SK-N-SH (cell line): ENCODE measurements around the gene UBASH3B. TPM values are rescaled to one million over a fixed set of nuclear protein-coding genes. Genes with fewer than 3 reads are reported as not detected.
"Not testable (repeated sequence)": the region's sequence is repeated elsewhere in the genome, so short reads cannot be mapped to it uniquely, and the experiment has no call there.

ENCODE experiments used
- CTCF ChIA-PET: fragments of 300-600, 350-600 bp; formaldehyde crosslinking; extraction: SDS; loops from one replicate; lab custom pipeline; 2021; lab: Yijun Ruan, JAX
- POLR2A ChIA-PET: fragments of 350-600 bp; sonication (Branson Sonifier 250); formaldehyde crosslinking; extraction: SDS; loops from one replicate; lab custom pipeline; 2020; ENCODE audit warnings: antibody characterized with exemption, inconsistent platforms; lab: Yijun Ruan, JAX
- DNase-seq: peaks from one replicate; pipeline ENCODE4 v3.0.0; 2012
- H2AFZ ChIP-seq: fragments of 200-600 bp; sonication (generic); 2 replicates; pipeline ENCODE4 v1.8.1; 2016; ENCODE audit warnings: antibody characterized with exemption, mild to moderate bottlenecking, low read depth
- H3F3A ChIP-seq: fragments of 200-600 bp; sonication (generic); replicated peaks from 2 replicates; pipeline ENCODE3; 2016; ENCODE audit warnings: antibody characterized with exemption, mild to moderate bottlenecking; ENCODE audit not compliant: insufficient read depth
- H3K27ac ChIP-seq, 2 experiments: fragments of 200-500 bp in 1 of 2; fragments of 200-600 bp in 1 of 2; sonication (Bioruptor generic) in 1 of 2; sonication (generic), shearing (Covaris generic) in 1 of 2; 2 replicates each; pipeline versions ENCODE4 v1.5.1 to v1.6.1; 2014 to 2016; ENCODE audit warnings: low read depth in 2 of 2, inconsistent platforms in 1 of 2, low read length in 1 of 2, mild to moderate bottlenecking in 1 of 2, mixed read lengths in 1 of 2
- H3K27me3 ChIP-seq: fragments of 200-600 bp; sonication (generic), shearing (Covaris generic); 2 replicates; pipeline ENCODE4 v1.6.1; 2016; ENCODE audit warnings: mixed run types; ENCODE audit not compliant: insufficient read depth
- H3K36me3 ChIP-seq, 2 experiments: fragments of 200-500 bp in 1 of 2; fragments of 200-600 bp in 1 of 2; sonication (Bioruptor generic) in 1 of 2; sonication (generic) in 1 of 2; replicated peaks in 1 of 2; 2 replicates each; pipeline versions ENCODE3 to v1.5.1; 2014 to 2016; ENCODE audit warnings: low read length in 1 of 2, mild to moderate bottlenecking in 1 of 2; ENCODE audit not compliant: insufficient read depth in 2 of 2, control insufficient read depth in 1 of 2
- H3K4me1 ChIP-seq, 2 experiments: fragments of 200-500 bp in 1 of 2; fragments of 200-600 bp in 1 of 2; sonication (Bioruptor generic) in 1 of 2; sonication (generic), shearing (Covaris generic) in 1 of 2; 2 replicates each; pipeline versions ENCODE4 v1.5.1 to v1.6.1; 2014 to 2016; ENCODE audit warnings: low read depth in 1 of 2, low read length in 1 of 2, mixed run types in 1 of 2; ENCODE audit not compliant: insufficient read depth in 2 of 2, control insufficient read depth in 1 of 2
- H3K4me2 ChIP-seq: fragments of 200-600 bp; sonication (generic), shearing (Covaris generic); 2 replicates; pipeline ENCODE4 v1.6.1; 2017; ENCODE audit warnings: mixed run types
- H3K4me3 ChIP-seq, 2 experiments: fragments of 200-500 bp in 1 of 2; fragments of 200-600 bp in 1 of 2; sonication (Bioruptor generic) in 1 of 2; sonication (generic), shearing (Covaris generic) in 1 of 2; 2 replicates each; pipeline versions ENCODE4 v1.5.1 to v1.8.1; 2014 to 2016; ENCODE audit warnings: low read depth in 2 of 2, inconsistent platforms in 1 of 2, low read length in 1 of 2, mild to moderate bottlenecking in 1 of 2, mixed read lengths in 1 of 2, moderate library complexity in 1 of 2
- H3K79me2 ChIP-seq: fragments of 200-600 bp; sonication (generic); 2 replicates; pipeline ENCODE4 v1.8.1; 2017; ENCODE audit warnings: mild to moderate bottlenecking; ENCODE audit not compliant: insufficient read depth
- H3K9ac ChIP-seq: fragments of 200-600 bp; sonication (generic); 2 replicates; pipeline ENCODE4 v1.6.1; 2017; ENCODE audit warnings: mixed run types
- H3K9me2 ChIP-seq: fragments of 200-600 bp; sonication (generic); 2 replicates; pipeline ENCODE4 v1.6.1; 2017; ENCODE audit warnings: mixed run types
- H3K9me3 ChIP-seq: fragments of 200-600 bp; sonication (generic); 2 replicates; pipeline ENCODE4 v1.6.1; 2017; ENCODE audit warnings: mixed run types, mild to moderate bottlenecking, moderate library complexity
- H4K20me1 ChIP-seq: fragments of 200-600 bp; sonication (generic); 2 replicates; pipeline ENCODE4 v1.6.1; 2017; ENCODE audit warnings: mild to moderate bottlenecking, mixed run types; ENCODE audit not compliant: insufficient read depth
- EP300 ChIP-seq, 2 experiments: IDR thresholded peaks; 2 replicates each; pipeline versions ENCODE4 v1.4.0 to v1.6.1; 2012; ENCODE audit warnings: borderline replicate concordance in 1 of 2, low read depth in 1 of 2, low read length in 1 of 2
- EZH2phosphoT487 ChIP-seq: fragments of 200-600 bp; sonication (generic); IDR thresholded peaks from 2 replicates; pipeline ENCODE4 v1.6.1; 2017; ENCODE audit warnings: low read depth, mixed run types, mild to moderate bottlenecking, antibody characterized with exemption, moderate library complexity, borderline replicate concordance
- FOSL2 ChIP-seq: IDR thresholded peaks from 2 replicates; pipeline ENCODE4 v1.4.0; 2012; ENCODE audit warnings: low read depth, mild to moderate bottlenecking, moderate library complexity, borderline replicate concordance
- IRF3 ChIP-seq: fragments of 150-350 bp; IDR thresholded peaks from 2 replicates; pipeline ENCODE4 v1.6.1; 2016; ENCODE audit warnings: mild to moderate bottlenecking, low read depth, low read length
- MEF2A ChIP-seq: IDR thresholded peaks from 2 replicates; pipeline ENCODE4 v1.4.0; 2012; ENCODE audit warnings: low read depth, borderline replicate concordance
- NRF1 ChIP-seq: IDR thresholded peaks from 2 replicates; pipeline ENCODE4 v1.6.1; 2012; ENCODE audit warnings: low read depth, mild to moderate bottlenecking, low read length
- PBX3 ChIP-seq: IDR thresholded peaks from 2 replicates; pipeline ENCODE4; 2012
- SMC3 ChIP-seq: IDR thresholded peaks from 2 replicates; pipeline ENCODE4 v1.6.1; 2012; ENCODE audit warnings: low read depth, low read length, improper control_type of control experiment
- TAF1 ChIP-seq: IDR thresholded peaks from 2 replicates; pipeline ENCODE4 v1.6.1; 2012; ENCODE audit warnings: low read depth, mild to moderate bottlenecking, low read length, moderate library complexity, borderline replicate concordance
- TCF12 ChIP-seq: IDR thresholded peaks from 2 replicates; pipeline ENCODE4 v1.4.0; 2012
- USF1 ChIP-seq: IDR thresholded peaks from 2 replicates; pipeline ENCODE4 v1.4.0; 2012; ENCODE audit warnings: low read depth, borderline replicate concordance
- YY1 ChIP-seq: IDR thresholded peaks from 2 replicates; pipeline ENCODE4 v1.4.0; 2012; ENCODE audit warnings: low read depth, mild to moderate bottlenecking
- WGBS: methylation state at CpG from one replicate; pipeline ENCODE4 v1.1.6; 2017; ENCODE audit warnings: low lambda C conversion rate; 5-methylcytosine and 5-hydroxymethylcytosine counted together
- polyA plus RNA-seq, 3 experiments: library from polyadenylated mRNA; depleted of rRNA; stranded (reverse); fragments of >200 nt; gene quantifications; 2 replicates each; pipeline ENCODE4 v1.2.3, GENCODE V29; 2012

The UBASH3B gene
- polyA plus RNA-seq, 1 of the 3 experiments (the other 2 are of a cell fraction), result 10.4 TPM

- no peak for TF ChIP-seq EZH2phosphoT487
- TF ChIP-seq IRF3, result no peak
These were observed 73.6 kb downstream of the UBASH3B start (continued) for GRCh38 chr11:122729139-122729538.

DNA sequence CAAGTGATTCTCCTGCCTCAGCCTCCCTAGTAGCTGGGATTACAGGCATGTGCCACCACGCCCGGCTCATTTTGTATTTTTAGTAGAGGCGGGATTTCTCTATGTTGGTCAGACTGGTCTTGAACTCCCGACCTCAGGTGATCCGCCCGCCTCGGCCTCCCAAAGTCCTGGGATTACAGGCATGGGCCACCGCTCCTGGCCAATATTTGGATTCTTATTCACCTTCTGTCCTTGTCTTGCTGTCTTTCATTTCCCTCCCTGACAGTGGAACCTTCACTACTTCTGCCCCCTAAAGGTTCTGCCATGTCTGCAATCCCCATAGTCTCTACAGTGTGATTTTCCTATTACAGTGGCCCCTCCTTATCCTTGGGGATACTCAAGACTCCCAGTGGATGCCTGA, 75.2 kb downstream of the UBASH3B start:
- POLR2A ChIA-PET, H3K4me3 ChIP-seq, DNase-seq, H3F3A ChIP-seq, H3K9me3 ChIP-seq, H3K27me3 ChIP-seq, H2AFZ ChIP-seq, H4K20me1 ChIP-seq, H3K36me3 ChIP-seq, H3K9me2 ChIP-seq, H3K9ac ChIP-seq, H3K4me2 ChIP-seq: not testable (repeated sequence)
- WGBS, result 96% methylated on average over 8 of the region's 8 CpGs
- H3K4me1 ChIP-seq, result peaks cover 10 to 12% of the 10 kb centered on the region in 2 experiments; a peak in 3 of 4 replicates
- H3K27ac ChIP-seq, result peak overlapping the region in 1 of 2 experiments; percentile 55; a peak in 1 of 4 replicates
- CTCF ChIA-PET, result interaction anchor here (1.4 kb wide), 1 partner anchor 75 kb away, joined by 3 read pairs; the partner anchor contains the start of gene UBASH3B
- H3K79me2 ChIP-seq, result peaks cover 69% of the 10 kb centered on the region

DNA sequence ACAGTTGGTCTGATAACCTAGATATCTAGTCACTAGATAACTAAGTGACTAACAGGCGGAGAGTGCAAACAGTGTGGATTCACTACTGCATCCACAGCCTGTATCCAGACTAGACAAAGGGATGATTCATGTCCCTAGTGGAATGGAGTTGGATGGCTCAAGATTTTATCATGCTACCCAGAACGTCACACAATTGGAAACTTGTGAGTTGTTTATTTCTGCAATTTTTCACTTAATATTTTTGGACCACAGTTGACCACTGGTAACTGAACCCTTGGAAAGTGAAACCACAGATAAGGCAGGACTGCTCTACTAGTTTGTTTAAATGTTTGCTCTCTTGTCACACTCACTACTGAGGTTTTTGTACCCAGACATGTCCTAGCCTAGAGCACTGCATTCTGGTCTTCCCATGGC, 76.0 kb downstream of the UBASH3B start:
- ChIA-PET CTCF (no interaction called here), POLR2A (no interaction called here)
- no peak overlapping the region for H3K4me2 ChIP-seq
- H3F3A ChIP-seq, result peaks cover 5% of the 10 kb centered on the region
- no peak overlapping the region for H3K4me3 ChIP-seq
- H3K27ac ChIP-seq, result peak overlapping the region in 1 of 2 experiments; percentile 55; a peak in 2 of 4 replicates
- H3K9me3 ChIP-seq, result no peaks in the 10 kb centered on the region
- no peaks in the 10 kb centered on the region for H3K36me3 ChIP-seq
- H4K20me1 ChIP-seq, result no peaks in the 10 kb centered on the region
- no peak overlapping the region for H3K9ac ChIP-seq
- no peak overlapping the region for H2AFZ ChIP-seq
- H3K27me3 ChIP-seq, result no peaks in the 10 kb centered on the region
- H3K9me2 ChIP-seq, result no peaks in the 10 kb centered on the region
- peaks cover 10 to 12% of the 10 kb centered on the region in 2 experiments; a peak in 3 of 4 replicates for H3K4me1 ChIP-seq
- 52% methylated on average over 2 of the region's 2 CpGs for WGBS
- peaks cover 62% of the 10 kb centered on the region for H3K79me2 ChIP-seq
- no peak for DNase-seq
- TF ChIP-seq USF1, result no peak
- TF ChIP-seq TAF1, result no peak
- TF ChIP-seq MEF2A, result no peak
- peak in 1 of 2 experiments; percentile 35; a peak in 2 of 4 replicates for TF ChIP-seq EP300 (IDR thresholded peaks at IDR 0.05; ENCODE audit: borderline replicate concordance in 1 of 2, low read depth in 1 of 2, low read length in 1 of 2)
- peak; percentile 41 for TF ChIP-seq PBX3
- TF ChIP-seq NRF1, result no peak
- no peak for TF ChIP-seq YY1
- peak; percentile 68; the same call in 1 of the 2 replicates for TF ChIP-seq TCF12
- TF ChIP-seq FOSL2, result peak; percentile 47; the same call in 1 of the 2 replicates
- TF ChIP-seq SMC3, result no peak
- TF ChIP-seq, all 33 proteins: peak for 4
